A549 treated with AZD9567 at 1 μM for 4 hours (cell line): ENCODE data around the gene RIC8B. TPM values are rescaled to one million over a fixed set of nuclear protein-coding genes. Genes with fewer than 3 reads are reported as not detected.

Source experiments
- total RNA-seq: library from RNA; stranded (reverse); fragments of 200-300 nt; extraction: Qiagen RNA extraction; gene quantifications from 5 replicates; pipeline ENCODE4 v1.2.3, GENCODE V29; 2022; ENCODE audit not compliant: insufficient read depth

The RIC8B gene
- 8.4 to 24.0 TPM (median 9.2 TPM) in 5 replicates for total RNA-seq

GRCh38 chr12:106774005-106774807, at the start of gene RIC8B:
TSS of gene RIC8B (plus strand) at chr12:106774682. CDS start at chr12:106774746, 64 bp downstream.

Other genes starting within 250 kb of the RIC8B start
- gene RFX4, start 191.7 kb upstream of the RIC8B start, total RNA-seq: 0.04 TPM in 1 of 5 replicates, not detected in the others
- 27.9 to 33.0 TPM (median 32.5 TPM) in 5 replicates for gene TMEM263, start 181.2 kb downstream of the RIC8B start, total RNA-seq
- gene MTERF2, start 212.5 kb downstream of the RIC8B start, total RNA-seq: 3.4 to 6.3 TPM (median 4.3 TPM) in 5 replicates